Neural cell (in vitro differentiated cells): ENCODE data around the gene C14orf119.

ENCODE experiments used
- EZH2 ChIP-seq: fragments of 200-600, 300-800 bp; shearing (Covaris generic), sonication (generic); IDR thresholded peaks from 2 replicates; pipeline ENCODE4 v1.6.1; 2014; ENCODE audit warnings: antibody characterized with exemption, low read length, borderline replicate concordance, mild to moderate bottlenecking; ENCODE audit not compliant: insufficient read depth, poor library complexity, severe bottlenecking
- MXI1 ChIP-seq: fragments of 450-650 bp; conservative IDR thresholded peaks from 2 replicates; pipeline ENCODE4 v1.6.1; 2014; ENCODE audit warnings: antibody characterized with exemption, mild to moderate bottlenecking; ENCODE audit not compliant: poor library complexity, severe bottlenecking
- POLR2AphosphoS5 ChIP-seq: IDR thresholded peaks from 2 replicates; pipeline ENCODE4 v1.6.1; 2012
- RAD21 ChIP-seq: fragments of 450-650 bp; conservative IDR thresholded peaks from 2 replicates; pipeline ENCODE4 v1.6.1; 2014; ENCODE audit warnings: antibody characterized with exemption, mild to moderate bottlenecking, moderate library complexity
- REST ChIP-seq: IDR thresholded peaks from 2 replicates; pipeline ENCODE4 v1.6.1; 2012; ENCODE audit warnings: borderline replicate concordance
- TAF1 ChIP-seq: IDR thresholded peaks from 2 replicates; pipeline ENCODE4 v1.6.1; 2012; ENCODE audit warnings: low read depth
- TF ChIP-seq, protein P1 (sequence below): fragments of 450-650 bp; IDR thresholded peaks from 2 replicates; pipeline ENCODE4 v1.5.1; 2014; ENCODE audit warnings: antibody characterized with exemption, mild to moderate bottlenecking, moderate library complexity; ENCODE audit not compliant: poor library complexity, severe bottlenecking

DNA sequence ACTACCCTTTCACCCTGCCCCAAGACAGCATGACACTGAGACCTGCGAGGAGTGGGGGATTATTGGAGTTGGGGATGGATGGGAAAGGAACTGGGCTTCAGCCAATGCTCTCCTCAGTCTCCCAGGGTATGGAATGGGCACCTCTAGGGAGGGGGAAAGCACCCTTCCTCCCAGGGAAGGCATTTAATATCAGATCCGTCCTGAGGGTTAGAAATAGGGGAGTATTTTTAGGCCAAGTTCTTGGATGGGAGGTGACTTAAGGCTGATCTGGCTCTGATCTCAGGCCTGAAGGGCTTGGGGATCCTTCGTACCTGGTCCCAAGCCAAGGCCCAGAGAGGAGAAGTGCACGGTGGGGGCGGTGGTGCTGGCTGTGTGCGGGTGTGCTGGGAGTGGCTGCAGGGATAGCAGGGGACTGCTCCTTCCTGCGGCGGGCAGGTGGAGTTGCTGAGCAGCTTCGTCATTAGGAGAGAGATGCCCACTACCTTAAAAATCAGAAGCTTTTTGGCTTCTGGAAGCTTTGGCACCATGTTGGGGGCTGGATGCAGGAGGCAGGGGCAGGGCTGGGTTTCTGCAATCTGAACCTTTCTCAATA lies 30.7 kb downstream of the C14orf119 start:
- TF ChIP-seq, protein P1, sequence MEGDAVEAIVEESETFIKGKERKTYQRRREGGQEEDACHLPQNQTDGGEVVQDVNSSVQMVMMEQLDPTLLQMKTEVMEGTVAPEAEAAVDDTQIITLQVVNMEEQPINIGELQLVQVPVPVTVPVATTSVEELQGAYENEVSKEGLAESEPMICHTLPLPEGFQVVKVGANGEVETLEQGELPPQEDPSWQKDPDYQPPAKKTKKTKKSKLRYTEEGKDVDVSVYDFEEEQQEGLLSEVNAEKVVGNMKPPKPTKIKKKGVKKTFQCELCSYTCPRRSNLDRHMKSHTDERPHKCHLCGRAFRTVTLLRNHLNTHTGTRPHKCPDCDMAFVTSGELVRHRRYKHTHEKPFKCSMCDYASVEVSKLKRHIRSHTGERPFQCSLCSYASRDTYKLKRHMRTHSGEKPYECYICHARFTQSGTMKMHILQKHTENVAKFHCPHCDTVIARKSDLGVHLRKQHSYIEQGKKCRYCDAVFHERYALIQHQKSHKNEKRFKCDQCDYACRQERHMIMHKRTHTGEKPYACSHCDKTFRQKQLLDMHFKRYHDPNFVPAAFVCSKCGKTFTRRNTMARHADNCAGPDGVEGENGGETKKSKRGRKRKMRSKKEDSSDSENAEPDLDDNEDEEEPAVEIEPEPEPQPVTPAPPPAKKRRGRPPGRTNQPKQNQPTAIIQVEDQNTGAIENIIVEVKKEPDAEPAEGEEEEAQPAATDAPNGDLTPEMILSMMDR = no peak
- no peak for TF ChIP-seq REST
- no peak for TF ChIP-seq POLR2AphosphoS5
- no peak for TF ChIP-seq TAF1
- no peak for TF ChIP-seq EZH2
- no peak for TF ChIP-seq RAD21
- TF ChIP-seq MXI1 = no peak
